Liver (tissue), 9 donors: ENCODE data around the gene DNAJC15. TPM values are rescaled to one million over a fixed set of nuclear protein-coding genes. Genes with fewer than 3 reads are reported as not detected.

ENCODE experiments used
- DNase-seq: peaks from one replicate; pipeline ENCODE4 v3.0.0-alpha.2; 2017; ENCODE audit warnings: low spot score
- H3K27ac ChIP-seq, 2 donors: one replicate each; pipeline ENCODE4 v1.7.0; 2013; ENCODE audit warnings: inconsistent platforms in 2 of 2, low read length in 2 of 2, control low read depth in 1 of 2, low read depth in 1 of 2, mild to moderate bottlenecking in 1 of 2
- H3K27me3 ChIP-seq, 4 donors: one replicate each; pipeline versions ENCODE4 v1.6.1 to v1.7.0; 2013; ENCODE audit warnings: low read length in 3 of 4, inconsistent platforms in 1 of 4, mild to moderate bottlenecking in 1 of 4, moderate library complexity in 1 of 4; ENCODE audit not compliant: control insufficient read depth in 4 of 4, insufficient read depth in 4 of 4
- H3K36me3 ChIP-seq, 4 donors: one replicate each; pipeline versions ENCODE4 v1.6.1 to v1.7.0; 2013; ENCODE audit warnings: low read length in 3 of 4, mild to moderate bottlenecking in 3 of 4, low read depth in 1 of 4, moderate library complexity in 1 of 4; ENCODE audit not compliant: control insufficient read depth in 4 of 4, insufficient read depth in 3 of 4
- H3K4me1 ChIP-seq, 4 donors: one replicate each; pipeline versions ENCODE4 v1.6.1 to v1.7.0; 2013; ENCODE audit warnings: low read length in 3 of 4, mild to moderate bottlenecking in 3 of 4, moderate library complexity in 1 of 4; ENCODE audit not compliant: control insufficient read depth in 4 of 4, insufficient read depth in 4 of 4
- H3K4me3 ChIP-seq, 3 donors: one replicate each; pipeline versions ENCODE4 v1.6.1 to v1.7.0; 2013; ENCODE audit warnings: low read length in 3 of 3, control low read depth in 1 of 3, low read depth in 1 of 3, mild to moderate bottlenecking in 1 of 3
- H3K9ac ChIP-seq, 2 donors: one replicate each; pipeline ENCODE4 v1.7.0; 2013; ENCODE audit warnings: low read length in 2 of 2, mild to moderate bottlenecking in 2 of 2, moderate library complexity in 2 of 2, control low read depth in 1 of 2, low read depth in 1 of 2
- H3K9me3 ChIP-seq, 4 donors: one replicate each; pipeline versions ENCODE4 v1.6.1 to v1.7.0; 2013; ENCODE audit warnings: low read length in 3 of 4; ENCODE audit not compliant: control insufficient read depth in 4 of 4
- ATF3 ChIP-seq: IDR thresholded peaks from 2 replicates; pipeline ENCODE4 v1.6.1; 2016; ENCODE audit warnings: antibody characterized with exemption
- EGR1 ChIP-seq, 2 donors: IDR thresholded peaks; 2 replicates each; pipeline ENCODE4 v1.6.1; 2016 to 2018; ENCODE audit warnings: antibody characterized with exemption in 2 of 2, low read depth in 2 of 2
- FOXA1 ChIP-seq: IDR thresholded peaks from 2 replicates; pipeline ENCODE4 v1.6.1; 2016; ENCODE audit warnings: antibody characterized with exemption
- FOXA2 ChIP-seq: IDR thresholded peaks from 2 replicates; pipeline ENCODE4 v1.6.1; 2016; ENCODE audit warnings: antibody characterized with exemption
- GABPA ChIP-seq, 2 donors: IDR thresholded peaks in 1 of 2; conservative IDR thresholded peaks in 1 of 2; 2 replicates each; pipeline ENCODE4 v1.6.1; 2016; ENCODE audit warnings: antibody characterized with exemption in 2 of 2, mild to moderate bottlenecking in 1 of 2, moderate library complexity in 1 of 2
- HNF4A ChIP-seq, 2 donors: conservative IDR thresholded peaks; 2 replicates each; pipeline ENCODE4 v1.6.1; 2016; ENCODE audit warnings: antibody characterized with exemption in 2 of 2, mild to moderate bottlenecking in 2 of 2
- JUND ChIP-seq, 2 donors: IDR thresholded peaks; 2 replicates each; pipeline ENCODE4 v1.6.1; 2016; ENCODE audit warnings: antibody characterized with exemption in 2 of 2
- MAX ChIP-seq: IDR thresholded peaks from 2 replicates; pipeline ENCODE4 v1.6.1; 2016; ENCODE audit warnings: antibody characterized with exemption
- NR2F2 ChIP-seq: IDR thresholded peaks from 2 replicates; pipeline ENCODE4 v1.6.1; 2016; ENCODE audit warnings: antibody characterized with exemption
- RAD21 ChIP-seq, 2 donors: IDR thresholded peaks; 2 replicates each; pipeline ENCODE4 v1.6.1; 2016; ENCODE audit warnings: antibody characterized with exemption in 2 of 2, mild to moderate bottlenecking in 2 of 2
- REST ChIP-seq: IDR thresholded peaks from 2 replicates; pipeline ENCODE4 v1.6.1; 2016; ENCODE audit warnings: antibody characterized with exemption, mild to moderate bottlenecking
- RXRA ChIP-seq, 2 donors: IDR thresholded peaks; 2 replicates each; pipeline ENCODE4 v1.6.1; 2017 to 2018; ENCODE audit warnings: antibody characterized with exemption in 2 of 2, mild to moderate bottlenecking in 1 of 2
- SP1 ChIP-seq: IDR thresholded peaks from 2 replicates; pipeline ENCODE4 v1.6.1; 2018; ENCODE audit warnings: antibody characterized with exemption, mild to moderate bottlenecking
- YY1 ChIP-seq: IDR thresholded peaks from 2 replicates; pipeline ENCODE4 v1.6.1; 2016; ENCODE audit warnings: antibody characterized with exemption, mild to moderate bottlenecking
- ZBTB33 ChIP-seq: IDR thresholded peaks from 2 replicates; pipeline ENCODE4 v1.6.1; 2016; ENCODE audit warnings: antibody characterized with exemption
- WGBS: extraction: QIAGEN DNeasy Blood & Tissue Kit; methylation state at CpG from one replicate; pipeline ENCODE4 v1.1.7; 2013; 5-methylcytosine and 5-hydroxymethylcytosine counted together
- polyA plus RNA-seq, 2 donors: library from polyadenylated mRNA; stranded (reverse) in 1 of 2; unstranded in 1 of 2; fragments of 200-250 nt in 1 of 2; fragments of >200 nt in 1 of 2; fragmentation: Nextera tagmentation in 1 of 2; extraction: Ambion mirVana in 1 of 2; gene quantifications; one replicate each; pipeline versions ENCODE4 v1.2.1 to v1.2.3, GENCODE V29; 2013 to 2015
- total RNA-seq, 2 donors: library from RNA; depleted of rRNA; stranded (reverse); fragments of >200 nt; gene quantifications; one replicate each; pipeline ENCODE4 v1.2.3, GENCODE V29; 2014
- donor health status: healthy.
- donor health status: healthy.
- donor health status: healthy.
- donor health status: healthy.
- donor health status: healthy.

Gene DNAJC15
- total and polyA plus RNA-seq, 4 donors: 5.8 to 55.4 (median 14.0) TPM

- DNase-seq: no peak
- Histone ChIP-seq H3K9me3 (no peaks in the 10 kb centered on the region), H3K4me1 (peaks cover 2 to 15% (median 6%) of the 10 kb centered on the region in 4 donors), H3K27me3 (no peaks in the 10 kb centered on the region), H3K9ac (peak overlapping the region; percentile 66 to 97), H3K4me3 (peak overlapping the region; percentile 45 to 76 (median 75)), H3K27ac (peak overlapping the region; percentile 76 to 77), H3K36me3 (no peaks in the 10 kb centered on the region)
- no peak for TF ChIP-seq NR2F2
- no peak for TF ChIP-seq YY1
- no peak for TF ChIP-seq HNF4A (conservative IDR thresholded peaks at IDR 0.05)
- no peak for TF ChIP-seq GABPA (IDR thresholded peaks at IDR 0.05 in 1 of 2, conservative IDR thresholded peaks at IDR 0.05 in 1 of 2)
- no peak for TF ChIP-seq JUND (IDR thresholded peaks at IDR 0.05)
- TF ChIP-seq EGR1 (IDR thresholded peaks at IDR 0.05; ENCODE audit: low read depth in 2 of 2): no peak
- 26% methylated on average over 4 of the region's 4 CpGs for WGBS
Measured at GRCh38 chr13:42992764-42993122, 30.6 kb upstream of the DNAJC15 start.

GRCh38 chr13:42994878-42995277, 28.5 kb upstream of the DNAJC15 start:
- Histone ChIP-seq H3K9ac (no peak overlapping the region), H3K27ac (no peak overlapping the region), H3K4me3 (no peak overlapping the region), H3K4me1 (peaks cover 2 to 15% (median 6%) of the 10 kb centered on the region in 4 donors), H3K9me3 (no peaks in the 10 kb centered on the region), H3K27me3 (no peaks in the 10 kb centered on the region), H3K36me3 (no peaks in the 10 kb centered on the region)
- WGBS: 100% methylated on average over 1 of the region's 1 CpG
- no peak for DNase-seq
- TF ChIP-seq SP1: no peak
- TF ChIP-seq FOXA2: no peak
- no peak for TF ChIP-seq REST
- no peak for TF ChIP-seq HNF4A (conservative IDR thresholded peaks at IDR 0.05)
- no peak for TF ChIP-seq GABPA (IDR thresholded peaks at IDR 0.05 in 1 of 2, conservative IDR thresholded peaks at IDR 0.05 in 1 of 2)
- no peak for TF ChIP-seq RXRA (IDR thresholded peaks at IDR 0.05)
- no peak for TF ChIP-seq ZBTB33
- TF ChIP-seq YY1: no peak
- no peak for TF ChIP-seq EGR1 (IDR thresholded peaks at IDR 0.05; ENCODE audit: low read depth in 2 of 2)
- no peak for TF ChIP-seq MAX
- no peak for TF ChIP-seq RAD21 (IDR thresholded peaks at IDR 0.05)
- no peak for TF ChIP-seq ATF3
- TF ChIP-seq FOXA1: no peak
- TF ChIP-seq NR2F2: no peak
